CD4-positive, alpha-beta T cell (primary cell): ENCODE results near the gene AGBL4. TPM values are rescaled to one million over a fixed set of nuclear protein-coding genes. Genes with fewer than 3 reads are reported as not detected.

Experiments
- ATAC-seq: fragments of 200-7000 bp; cut with Tn5 transposase; one replicate; pipeline ENCODE4 v1.10.0; 2022; ENCODE audit warnings: mild to moderate bottlenecking; ENCODE audit not compliant: poor library complexity
- CTCF ChIA-PET: fragments of 350-600 bp; sonication (Branson Sonifier 250); formaldehyde crosslinking; loops from one replicate; lab custom pipeline; 2021; ENCODE audit warnings: antibody characterized with exemption, inconsistent platforms; lab: Charles Lee
- POLR2A ChIA-PET: fragments of 350-600 bp; sonication (Branson Sonifier 250); formaldehyde crosslinking; loops from one replicate; lab custom pipeline; 2021; ENCODE audit warnings: antibody characterized with exemption, inconsistent platforms; lab: Charles Lee
- DNase-seq, 14 experiments: peaks; one replicate each; pipeline ENCODE4 v3.0.0-alpha.2; 2013 to 2020; ENCODE audit warnings: mixed read lengths in 2 of 14
- H3K27ac ChIP-seq, 2 donors: one replicate each; pipeline versions ENCODE4 v1.5.1 to v1.7.0; 2013; ENCODE audit warnings: low read length in 2 of 2, low read depth in 1 of 2, mild to moderate bottlenecking in 1 of 2
- H3K27me3 ChIP-seq, 2 experiments: 1 replicate in 1 of 2; 2 replicates in 1 of 2; pipeline versions ENCODE4 v1.6.1 to v1.7.0; 2013; ENCODE audit warnings: low read length in 2 of 2, control low read depth in 1 of 2, mild to moderate bottlenecking in 1 of 2, moderate library complexity in 1 of 2; ENCODE audit not compliant: insufficient read depth in 2 of 2, control insufficient read depth in 1 of 2
- H3K36me3 ChIP-seq: one replicate; pipeline ENCODE4 v1.6.1; 2013; ENCODE audit warnings: low read length, control low read depth; ENCODE audit not compliant: insufficient read depth
- H3K4me1 ChIP-seq: one replicate; pipeline ENCODE4 v1.6.1; 2013; ENCODE audit warnings: low read length, control low read depth; ENCODE audit not compliant: insufficient read depth
- H3K4me3 ChIP-seq: one replicate; pipeline ENCODE4 v1.5.1; 2013; ENCODE audit warnings: mild to moderate bottlenecking, low read length, moderate library complexity
- H3K9me3 ChIP-seq, 2 experiments: 1 replicate in 1 of 2; 2 replicates in 1 of 2; pipeline versions ENCODE4 v1.6.1 to v1.7.0; 2013; ENCODE audit warnings: low read length in 2 of 2, mild to moderate bottlenecking in 2 of 2, control low read depth in 1 of 2, moderate library complexity in 1 of 2; ENCODE audit not compliant: control insufficient read depth in 1 of 2, insufficient read depth in 1 of 2
- H3K27ac Mint-ChIP-seq: one replicate; pipeline ENCODE4 v1.8.0; 2020; ENCODE audit warnings: mixed read lengths
- H3K27me3 Mint-ChIP-seq: one replicate; pipeline ENCODE4 v1.8.0; 2021; ENCODE audit warnings: mixed read lengths
- H3K36me3 Mint-ChIP-seq: one replicate; pipeline ENCODE4 v1.8.0; 2021; ENCODE audit warnings: low read depth, mixed read lengths
- H3K4me1 Mint-ChIP-seq: one replicate; pipeline ENCODE4 v1.8.0; 2021; ENCODE audit warnings: low read depth, mixed read lengths
- H3K4me3 Mint-ChIP-seq: one replicate; pipeline ENCODE4 v1.8.0; 2020; ENCODE audit warnings: mild to moderate bottlenecking, mixed read lengths
- H3K9me3 Mint-ChIP-seq: one replicate; pipeline ENCODE4 v1.8.0; 2020; ENCODE audit warnings: mixed read lengths
- CTCF ChIP-seq: fragments of 200-600 bp; IDR thresholded peaks from one replicate; pipeline ENCODE4 v1.8.0; 2022; ENCODE audit warnings: antibody characterized with exemption, mild to moderate bottlenecking
- intact Hi-C, 2 experiments: fragments of 100-400 bp; cut with DNase I in 1 of 2; cut with micrococcal nuclease in 1 of 2; formaldehyde crosslinking; loops; one replicate each; pipeline versions ENCODE4 v1.15.1 to v1.9.0; 2023 to 2025; cut with DNase I, micrococcal nuclease
- total RNA-seq, 174 experiments: library from RNA in 2 of 174; stranded (reverse) in 2 of 174; gene quantifications; one replicate each; pipeline ENCODE4 v1.2.3 and lab custom pipeline; 2021 to 2026

Gene AGBL4
- total RNA-seq, 2 experiments from 2014 or later = 0.11 TPM; not detected in 1

- Mint-ChIP-seq H3K27me3 (peaks cover 13% of the 10 kb centered on the region), H3K9me3 (no peaks in the 10 kb centered on the region), H3K36me3 (no peaks in the 10 kb centered on the region), H3K4me3 (no peak overlapping the region), H3K27ac (no peak overlapping the region), H3K4me1 (no peaks in the 10 kb centered on the region)
- ChIA-PET POLR2A (no interaction called here), CTCF (no interaction called here)
- TF ChIP-seq CTCF = no peak
- Histone ChIP-seq H3K36me3 (no peaks in the 10 kb centered on the region), H3K27ac (no peak overlapping the region), H3K4me1 (peaks cover 2% of the 10 kb centered on the region), H3K27me3 (peaks cover 0 to 5% of the 10 kb centered on the region in 2 experiments), H3K4me3 (no peak overlapping the region), H3K9me3 (no peaks in the 10 kb centered on the region)
- DNase-seq (no peak), ATAC-seq (no peak)
- intact Hi-C loops = no loop called here
Measured at GRCh38 chr1:48572134-48572533, 1451.6 kb downstream of the AGBL4 start.

- Histone ChIP-seq H3K36me3 (no peaks in the 10 kb centered on the region), H3K27me3 (peaks cover 0 to 5% of the 10 kb centered on the region in 2 experiments), H3K9me3 (no peaks in the 10 kb centered on the region), H3K4me1 (peaks cover 2% of the 10 kb centered on the region), H3K27ac (no peak overlapping the region), H3K4me3 (no peak overlapping the region)
- no peak overlapping the region for H3K4me3 Mint-ChIP-seq
- ChIA-PET POLR2A (no interaction called here), CTCF (no interaction called here)
- ATAC-seq (no peak), DNase-seq (no peak)
- TF ChIP-seq CTCF = no peak
- no peak overlapping the region for H3K27ac Mint-ChIP-seq
- H3K36me3 Mint-ChIP-seq = no peaks in the 10 kb centered on the region
- H3K27me3 Mint-ChIP-seq = peaks cover 13% of the 10 kb centered on the region
- no peaks in the 10 kb centered on the region for H3K9me3 Mint-ChIP-seq
- H3K4me1 Mint-ChIP-seq = no peaks in the 10 kb centered on the region
- intact Hi-C loops = no loop called here
Measured at GRCh38 chr1:48571303-48571987, 1452.3 kb downstream of the AGBL4 start.

GRCh38 chr1:48570568-48570967 is 1453.2 kb downstream of the AGBL4 start:
- Mint-ChIP-seq H3K36me3 (no peaks in the 10 kb centered on the region), H3K27me3 (peaks cover 9% of the 10 kb centered on the region), H3K27ac (no peak overlapping the region), H3K9me3 (no peaks in the 10 kb centered on the region), H3K4me3 (no peak overlapping the region), H3K4me1 (no peaks in the 10 kb centered on the region)
- ChIA-PET POLR2A (no interaction called here), CTCF (no interaction called here)
- H3K27me3 ChIP-seq = peaks cover 0 to 5% of the 10 kb centered on the region in 2 experiments
- H3K27ac ChIP-seq = no peak overlapping the region
- intact Hi-C loops = no loop called here
- peaks cover 2% of the 10 kb centered on the region for H3K4me1 ChIP-seq
- no peak for TF ChIP-seq CTCF
- no peaks in the 10 kb centered on the region for H3K9me3 ChIP-seq
- H3K36me3 ChIP-seq = no peaks in the 10 kb centered on the region
- ATAC-seq (no peak), DNase-seq (no peak)
- no peak overlapping the region for H3K4me3 ChIP-seq
